ENCODE results near the gene SDCCAG8. TPM values are rescaled to one million over a fixed set of nuclear protein-coding genes. Genes with fewer than 3 reads are reported as not detected.

Gene SDCCAG8
- total and polyA plus RNA-seq, 2 of the 8 experiments (the other 6 are each of a cell fraction or from before 2014, with no cell fraction given) = 15.6 to 21.0 TPM

DNA sequence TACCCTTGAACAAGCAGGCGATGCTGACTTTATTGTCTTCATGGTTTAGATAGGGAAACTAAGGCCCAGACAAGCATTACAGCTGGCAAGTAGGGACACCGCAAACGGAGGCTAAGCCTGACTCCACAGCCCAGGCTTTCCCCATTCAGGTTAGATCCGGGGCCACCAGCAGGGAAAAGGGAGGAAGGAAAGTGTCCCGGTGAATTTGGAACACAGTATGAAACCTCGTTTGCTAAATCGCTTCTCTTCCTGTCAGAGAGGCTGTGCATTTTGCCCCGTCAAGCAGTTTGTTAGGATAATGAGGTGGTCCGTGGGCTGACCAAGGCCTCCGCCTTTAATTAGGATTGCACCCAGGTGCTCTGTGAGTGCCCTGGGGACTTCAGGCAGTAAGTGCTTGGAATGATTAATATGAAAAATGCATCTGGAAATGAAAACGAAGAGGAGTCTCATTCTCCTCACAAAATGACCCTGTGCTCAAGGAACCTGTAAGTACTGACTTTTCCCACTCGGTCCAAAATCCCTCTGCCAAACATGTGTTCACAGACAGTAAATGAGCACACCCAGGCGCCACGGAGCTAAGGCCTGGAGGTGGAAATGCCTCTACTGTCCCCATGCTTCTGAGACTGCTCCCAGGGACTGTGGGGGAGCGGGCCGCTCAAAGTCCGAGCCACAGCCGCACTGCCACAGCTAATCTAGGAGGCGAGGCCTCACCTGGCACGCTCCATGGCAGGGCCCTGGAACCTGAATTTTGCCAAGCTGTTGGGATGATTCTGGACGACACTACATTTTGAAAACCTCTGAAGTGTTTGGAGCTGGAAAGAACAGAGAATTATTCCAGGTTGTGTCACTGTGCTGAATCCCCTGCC lies 234.1 kb downstream of the SDCCAG8 start:
- H4K91ac ChIP-seq (replicated peaks; ENCODE audit: insufficient read length, low read length) = peak overlapping the region; percentile 96
- peak overlapping the region; percentile 32 for H3K56ac ChIP-seq (replicated peaks; ENCODE audit: insufficient read length, low read depth, low read length)
- no peak overlapping the region for H3K23ac ChIP-seq (ENCODE audit: insufficient read length)
- peak overlapping the region; percentile 99 for H3K4ac ChIP-seq (replicated peaks; ENCODE audit: insufficient read length, low read depth, low read length)
- ChIA-PET POLR2A (ENCODE audit: partially characterized antibody) (no interaction called here), CTCF (ENCODE audit: partially characterized antibody) (interaction anchor here (0.7 to 1.8 kb wide), 4 partner anchors 13 to 36 kb away, joined by 3 to 7 read pairs (median 5); no protein-coding TSS in a partner anchor)
- H2BK12ac ChIP-seq (ENCODE audit: low read depth, low read length) = peak overlapping the region; percentile 95
- H3K9me3 ChIP-seq (ENCODE audit: insufficient read depth in 2 of 2, low read depth in 1 of 2, low read length in 1 of 2) = no peaks in the 10 kb centered on the region; a peak in 1 of 4 replicates
- H2BK5ac ChIP-seq (ENCODE audit: low read depth, low read length) = peak overlapping the region; percentile 97
- WGBS, 2 experiments (ENCODE audit: extremely low coverage in 1 of 2, insufficient coverage in 1 of 2, insufficient read length in 1 of 2, insufficient replicate concordance in 2 of 2, low coverage in 1 of 2, low lambda C conversion rate in 2 of 2, missing lambda C conversion rate in 1 of 2) = 51% methylated on average over 21 of the region's 21 CpGs; no CpG with 5 or more reads in 1 of the 2 experiments
- H3K27ac ChIP-seq (ENCODE audit: low read depth, low read length) = peak overlapping the region; percentile 75; the same call in 1 of the 2 replicates
- peak overlapping the region; percentile 38 to 44; a peak in 2 of 4 replicates for H3K4me2 ChIP-seq (ENCODE audit: insufficient read depth in 1 of 2, low read depth in 2 of 2, low read length in 2 of 2)
- peak overlapping the region; percentile 94 for H2BK120ac ChIP-seq (replicated peaks; ENCODE audit: low read depth, low read length)
- H3K36me3 ChIP-seq (ENCODE audit: control insufficient read depth in 2 of 4, insufficient read depth in 4 of 4, low read length in 3 of 4) = no peaks in the 10 kb centered on the region
- no peaks in the 10 kb centered on the region for H3K79me2 ChIP-seq (ENCODE audit: control insufficient read depth in 1 of 2, insufficient read depth in 2 of 2, low read length in 2 of 2)
- H3K18ac ChIP-seq (ENCODE audit: extremely low read depth, low read length) = peak overlapping the region; percentile 98
- FAIRE-seq (peak; percentile 68), DNase-seq (ENCODE audit: low read depth in 1 of 2, low spot score in 2 of 2) (no peak)
- H4K5ac ChIP-seq (ENCODE audit: insufficient read length, low read depth, low read length) = peak overlapping the region; percentile 24
- no peak overlapping the region for H4K8ac ChIP-seq (ENCODE audit: extremely low read depth, insufficient read depth, low read length)
- H2AK5ac ChIP-seq (ENCODE audit: low read depth, low read length) = peak overlapping the region; percentile 98; the same call in 1 of the 2 replicates
- no peak overlapping the region for H2AFZ ChIP-seq (ENCODE audit: low read length)
- H3K27me3 ChIP-seq (replicated peaks in 1 of 4; ENCODE audit: control insufficient read depth in 3 of 4, extremely low read depth in 1 of 4, insufficient read depth in 3 of 4, low read length in 3 of 4) = no peaks in the 10 kb centered on the region
- H2BK15ac ChIP-seq (ENCODE audit: low read length) = peak overlapping the region; percentile 40; the same call in 1 of the 2 replicates
- TF ChIP-seq RFX5 (IDR thresholded peaks at IDR 0.05; ENCODE audit: borderline replicate concordance, low read depth, low read length) = no peak
- TF ChIP-seq, protein P1, sequence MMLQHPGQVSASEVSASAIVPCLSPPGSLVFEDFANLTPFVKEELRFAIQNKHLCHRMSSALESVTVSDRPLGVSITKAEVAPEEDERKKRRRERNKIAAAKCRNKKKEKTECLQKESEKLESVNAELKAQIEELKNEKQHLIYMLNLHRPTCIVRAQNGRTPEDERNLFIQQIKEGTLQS (IDR thresholded peaks at IDR 0.05; ENCODE audit: insufficient read depth, low read depth, low read length) = no peak
- no peak for TF ChIP-seq CHD2 (IDR thresholded peaks at IDR 0.05; ENCODE audit: low read length)
- no peak for TF ChIP-seq SP4 (IDR thresholded peaks at IDR 0.05; ENCODE audit: low read length)
- no peaks in the 10 kb centered on the region for H3K79me1 ChIP-seq (ENCODE audit: low read depth, low read length)
- H4K20me1 ChIP-seq (replicated peaks in 1 of 2; ENCODE audit: control insufficient read depth in 1 of 2, insufficient read depth in 2 of 2, low read length in 2 of 2) = no peaks in the 10 kb centered on the region
- H3K4me1 ChIP-seq (replicated peaks in 1 of 4; ENCODE audit: control insufficient read depth in 3 of 4, insufficient read depth in 4 of 4, low read length in 3 of 4) = peaks cover 21 to 43% (median 33%) of the 10 kb centered on the region in 4 experiments
- no peak overlapping the region for H3K4me3 ChIP-seq (ENCODE audit: extremely low read depth in 1 of 4, insufficient read depth in 2 of 4, low read depth in 3 of 4, low read length in 4 of 4)
- peak overlapping the region; percentile 98 for H2BK20ac ChIP-seq (ENCODE audit: low read length)
- H3K9ac ChIP-seq (replicated peaks in 1 of 4; ENCODE audit: extremely low read depth in 1 of 4, low read depth in 3 of 4, low read length in 3 of 4) = no peak overlapping the region
- no peaks in the 10 kb centered on the region for H3K23me2 ChIP-seq (ENCODE audit: low read depth, low read length)
- H3K14ac ChIP-seq (ENCODE audit: insufficient read length) = no peak overlapping the region

All from H1 (cell line).